Effector memory CD4-positive, alpha-beta T cell (primary cell): ENCODE measurements around the gene TUBGCP6.
A peak's percentile ranks its signal among the peaks of the same experiment; 100 is the strongest.

Source experiments
- DNase-seq, 3 donors: peaks; one replicate each; pipeline ENCODE4 v3.0.0-alpha.2; 2020
- H3K27ac ChIP-seq: 2 replicates; pipeline ENCODE4 v1.7.0; 2013; ENCODE audit warnings: mild to moderate bottlenecking, low read length, moderate library complexity; ENCODE audit not compliant: insufficient read depth, poor library complexity, severe bottlenecking
- H3K27me3 ChIP-seq: replicated peaks from 2 replicates; pipeline ENCODE4 v1.7.0; 2013; ENCODE audit warnings: mild to moderate bottlenecking, low read length; ENCODE audit not compliant: insufficient read depth, control insufficient read depth, poor library complexity, severe bottlenecking
- H3K36me3 ChIP-seq: 2 replicates; pipeline ENCODE4 v1.7.0; 2013; ENCODE audit warnings: mild to moderate bottlenecking, low read length, moderate library complexity; ENCODE audit not compliant: control insufficient read depth, insufficient read depth
- H3K4me1 ChIP-seq: 2 replicates; pipeline ENCODE4 v1.7.0; 2013; ENCODE audit warnings: low read length, mild to moderate bottlenecking; ENCODE audit not compliant: control insufficient read depth, insufficient read depth, poor library complexity, severe bottlenecking
- H3K4me3 ChIP-seq: 2 replicates; pipeline ENCODE4 v1.7.0; 2013; ENCODE audit warnings: low read length, low read depth, mild to moderate bottlenecking; ENCODE audit not compliant: insufficient read depth, poor library complexity, severe bottlenecking
- H3K9me3 ChIP-seq: 2 replicates; pipeline ENCODE4 v1.7.0; 2013; ENCODE audit warnings: mild to moderate bottlenecking, low read length, moderate library complexity; ENCODE audit not compliant: control insufficient read depth

Gene TUBGCP6

DNA sequence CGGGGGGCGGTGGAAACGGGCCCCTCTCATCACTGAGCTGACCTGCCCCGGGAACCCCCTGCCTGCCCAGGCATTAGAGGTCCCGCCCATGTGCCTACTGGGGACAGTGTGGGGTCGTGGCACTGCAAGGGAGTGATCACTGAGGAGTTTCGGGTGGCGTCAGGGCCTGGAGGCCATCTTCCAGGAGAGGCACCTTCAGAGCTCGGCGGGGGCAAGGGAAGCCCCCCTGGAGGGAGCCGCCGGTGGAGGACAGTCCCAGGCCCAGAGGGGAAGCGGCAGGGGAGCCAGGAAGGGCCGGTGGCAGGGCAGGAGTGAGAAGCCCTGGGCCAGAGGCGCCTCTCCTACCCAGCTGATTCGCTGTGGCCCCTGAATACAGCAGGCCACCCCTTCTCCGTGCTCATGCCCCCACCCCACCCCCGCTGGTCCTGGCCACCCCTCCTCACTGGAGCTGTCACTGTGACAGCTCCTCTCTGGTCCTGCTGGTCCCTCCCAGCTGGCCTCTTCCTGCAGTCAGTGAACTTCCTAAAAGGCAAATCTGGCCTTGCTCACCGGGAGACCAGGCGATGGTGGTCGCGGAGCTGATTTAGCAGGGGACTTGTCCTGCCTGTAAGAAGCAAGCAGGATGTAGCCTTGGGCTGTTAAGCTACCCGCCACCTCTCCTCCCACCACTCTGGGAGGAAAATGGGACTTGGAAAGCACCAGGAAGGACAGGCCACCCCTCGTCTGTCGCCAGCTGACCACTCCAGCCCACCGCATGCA, 27.4 kb upstream of the TUBGCP6 start:
- no peaks in the 10 kb centered on the region for H3K36me3 ChIP-seq
- H3K9me3 ChIP-seq = no peaks in the 10 kb centered on the region
- no peak for DNase-seq
- no peak overlapping the region for H3K27ac ChIP-seq
- H3K27me3 ChIP-seq = no peaks in the 10 kb centered on the region
- H3K4me3 ChIP-seq = no peak overlapping the region
- peaks cover 37% of the 10 kb centered on the region for H3K4me1 ChIP-seq

DNA sequence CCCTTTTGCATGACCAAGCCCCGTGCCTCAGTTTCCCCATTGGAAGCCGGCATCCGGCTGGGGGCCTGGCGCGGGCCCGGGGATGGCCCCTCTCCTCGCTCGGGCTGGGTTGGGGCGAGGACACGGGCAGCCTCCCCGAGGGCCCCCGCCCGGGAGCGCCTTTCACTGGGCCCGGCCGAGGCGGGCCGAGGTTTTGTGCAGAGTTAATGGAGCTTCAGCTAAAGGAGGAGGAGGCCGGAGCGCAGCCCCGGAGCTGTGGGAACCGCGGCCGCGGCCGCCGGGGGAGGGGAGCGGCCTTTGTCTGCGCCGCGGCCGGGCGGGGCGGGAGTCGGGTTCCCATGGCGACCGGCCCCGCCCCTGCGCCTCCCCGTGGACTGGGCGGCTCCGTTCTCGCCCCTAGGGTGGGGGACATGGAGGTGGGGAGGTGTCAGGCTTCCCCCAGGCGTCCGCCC, 26.7 kb upstream of the TUBGCP6 start:
- Histone ChIP-seq H3K4me3 (peak overlapping the region; percentile 64), H3K4me1 (peaks cover 37% of the 10 kb centered on the region), H3K9me3 (no peaks in the 10 kb centered on the region), H3K36me3 (no peaks in the 10 kb centered on the region), H3K27ac (no peak overlapping the region), H3K27me3 (no peaks in the 10 kb centered on the region)
- peak; percentile 25 to 55 (median 29) for DNase-seq

DNA sequence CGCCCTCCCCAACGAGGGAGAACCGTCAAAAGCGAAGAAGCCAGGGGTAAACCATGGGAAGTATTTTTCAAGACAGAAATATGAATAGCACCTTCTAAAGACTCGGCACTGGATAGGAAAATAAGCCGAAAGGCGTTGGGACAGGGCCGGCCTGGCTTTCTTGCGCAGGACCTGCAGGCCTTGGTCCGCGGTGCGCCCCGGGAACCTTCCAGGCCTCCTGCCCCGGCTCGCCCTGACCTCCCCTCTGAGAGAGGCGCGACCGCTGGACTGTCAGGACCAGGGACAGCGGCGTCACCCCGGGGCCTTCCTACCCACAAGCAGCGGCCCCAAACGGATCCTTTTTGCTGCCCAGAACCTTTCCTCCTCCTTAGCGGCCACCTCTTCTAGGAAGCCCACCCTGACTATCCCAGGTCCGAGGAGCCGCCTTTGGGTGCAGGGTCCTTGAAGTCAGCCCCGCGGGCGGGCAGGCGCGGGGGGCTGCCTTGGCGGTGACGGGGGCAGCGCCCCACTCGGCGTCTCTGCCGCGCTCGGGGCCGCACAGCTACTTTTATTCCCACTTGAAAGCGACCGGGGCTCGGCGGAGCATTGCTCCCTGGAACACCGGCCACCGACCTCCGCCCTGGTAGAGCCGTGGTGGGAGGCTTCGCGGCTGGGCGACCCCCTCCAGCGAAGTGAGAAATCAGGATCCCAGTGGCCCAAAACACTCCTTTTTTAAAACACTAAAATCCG, 26.0 kb upstream of the TUBGCP6 start:
- Histone ChIP-seq H3K36me3 (no peaks in the 10 kb centered on the region), H3K4me3 (peak overlapping the region; percentile 64), H3K9me3 (no peaks in the 10 kb centered on the region), H3K27me3 (no peaks in the 10 kb centered on the region), H3K4me1 (peaks cover 37% of the 10 kb centered on the region), H3K27ac (peak overlapping the region; percentile 27)
- peak; percentile 32 to 64 (median 53) for DNase-seq

DNA sequence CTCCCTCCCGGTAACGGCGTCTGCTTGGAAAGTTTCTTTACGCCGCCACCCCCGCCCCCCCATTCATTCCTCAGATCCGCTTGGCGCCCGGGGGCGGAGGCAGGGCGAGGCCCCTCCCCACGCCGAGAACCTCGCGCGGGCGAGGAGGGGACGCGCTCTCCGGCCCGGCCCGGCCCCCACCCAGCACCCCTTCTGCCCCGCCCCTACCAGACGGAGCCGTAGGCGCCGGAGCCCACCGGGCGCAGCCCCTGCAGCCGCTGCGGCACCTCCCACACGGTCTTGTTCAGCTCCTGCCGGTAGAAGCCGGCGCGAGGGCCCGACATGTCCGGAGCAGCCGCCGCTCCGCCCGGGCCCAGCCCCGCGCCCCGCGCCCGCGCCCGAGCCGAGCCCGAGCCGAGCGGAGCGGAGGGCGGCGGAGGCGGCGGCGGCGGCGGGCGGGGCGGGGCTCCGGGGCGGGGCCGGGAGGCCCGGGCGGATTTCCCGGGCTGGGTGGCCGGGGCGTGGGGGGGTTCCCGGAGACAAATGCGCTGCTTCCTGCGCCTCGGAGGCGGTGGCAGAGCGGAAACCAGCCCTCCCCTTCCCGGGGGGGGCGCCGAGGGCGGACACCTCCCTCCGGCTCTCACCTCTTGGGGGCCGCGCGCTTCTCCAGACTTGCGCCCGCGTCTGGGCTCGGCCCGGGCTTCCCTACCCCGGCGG, 25.3 kb upstream of the TUBGCP6 start, which contains the start of gene MAPK11:
Gene MAPK11 (minus strand): TSS at position 411 of the 696 bp plus-strand sequence. CDS start 88 bp downstream, at position 323.
- H3K4me1 ChIP-seq = peaks cover 37% of the 10 kb centered on the region
- H3K27ac ChIP-seq = peak within 1 kb of the TSS; percentile 27
- H3K9me3 ChIP-seq = no peaks in the 10 kb centered on the region
- no peaks in the 10 kb centered on the region for H3K27me3 ChIP-seq
- H3K36me3 ChIP-seq = no peaks in the 10 kb centered on the region
- peak; percentile 60 to 68 (median 62) for DNase-seq
- peak within 1 kb of the TSS; percentile 64 for H3K4me3 ChIP-seq

DNA sequence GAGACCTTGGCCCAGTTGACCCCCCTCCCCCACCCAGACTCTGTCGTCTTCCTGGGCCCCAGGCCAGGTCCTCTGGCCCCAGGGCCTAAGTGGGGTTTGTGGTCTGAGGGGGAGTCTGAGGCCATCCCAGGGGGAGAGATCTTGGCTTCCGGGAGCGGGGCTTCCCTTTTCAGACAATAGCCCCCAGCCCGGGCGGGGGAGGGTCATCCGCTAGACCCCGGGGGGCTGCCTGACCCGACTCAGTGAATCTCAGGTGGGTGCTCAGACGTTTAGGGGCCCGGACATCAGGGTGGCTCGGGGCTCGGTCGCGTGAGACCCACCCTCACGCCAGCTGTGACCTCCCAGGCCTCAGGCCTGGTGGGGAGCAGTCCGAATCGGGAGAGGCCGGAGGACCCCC, 24.7 kb upstream of the TUBGCP6 start:
- no peak for DNase-seq
- Histone ChIP-seq H3K4me3 (peak overlapping the region; percentile 45), H3K27me3 (no peaks in the 10 kb centered on the region), H3K36me3 (no peaks in the 10 kb centered on the region), H3K9me3 (no peaks in the 10 kb centered on the region), H3K4me1 (peaks cover 37% of the 10 kb centered on the region), H3K27ac (no peak overlapping the region)

DNA sequence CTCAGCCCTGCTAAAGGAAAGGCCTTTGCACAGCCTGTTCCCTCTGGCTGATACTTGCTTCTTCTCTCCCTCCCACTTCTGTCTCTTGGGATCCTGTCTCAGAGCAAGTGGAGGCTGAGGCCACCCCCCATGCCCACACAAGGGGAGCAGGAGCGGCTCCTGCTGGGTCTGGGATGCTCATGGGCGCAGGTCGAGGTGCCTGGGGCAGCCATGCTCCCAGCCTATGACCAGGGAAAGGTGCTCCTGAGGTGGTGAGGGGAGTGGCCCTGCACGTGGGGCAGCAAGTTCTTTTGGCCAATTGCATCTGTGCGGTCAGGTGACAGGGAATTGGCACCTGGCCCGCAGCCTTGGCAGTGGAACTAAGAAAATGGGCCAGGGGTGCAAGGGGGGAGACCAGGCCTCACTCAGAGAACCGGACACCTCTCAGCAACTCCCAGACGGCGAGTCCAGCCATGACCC, 23.9 kb upstream of the TUBGCP6 start:
- Histone ChIP-seq H3K4me1 (peaks cover 35% of the 10 kb centered on the region), H3K27ac (no peak overlapping the region), H3K9me3 (no peaks in the 10 kb centered on the region), H3K27me3 (no peaks in the 10 kb centered on the region), H3K4me3 (no peak overlapping the region), H3K36me3 (no peaks in the 10 kb centered on the region)
- DNase-seq = no peak

DNA sequence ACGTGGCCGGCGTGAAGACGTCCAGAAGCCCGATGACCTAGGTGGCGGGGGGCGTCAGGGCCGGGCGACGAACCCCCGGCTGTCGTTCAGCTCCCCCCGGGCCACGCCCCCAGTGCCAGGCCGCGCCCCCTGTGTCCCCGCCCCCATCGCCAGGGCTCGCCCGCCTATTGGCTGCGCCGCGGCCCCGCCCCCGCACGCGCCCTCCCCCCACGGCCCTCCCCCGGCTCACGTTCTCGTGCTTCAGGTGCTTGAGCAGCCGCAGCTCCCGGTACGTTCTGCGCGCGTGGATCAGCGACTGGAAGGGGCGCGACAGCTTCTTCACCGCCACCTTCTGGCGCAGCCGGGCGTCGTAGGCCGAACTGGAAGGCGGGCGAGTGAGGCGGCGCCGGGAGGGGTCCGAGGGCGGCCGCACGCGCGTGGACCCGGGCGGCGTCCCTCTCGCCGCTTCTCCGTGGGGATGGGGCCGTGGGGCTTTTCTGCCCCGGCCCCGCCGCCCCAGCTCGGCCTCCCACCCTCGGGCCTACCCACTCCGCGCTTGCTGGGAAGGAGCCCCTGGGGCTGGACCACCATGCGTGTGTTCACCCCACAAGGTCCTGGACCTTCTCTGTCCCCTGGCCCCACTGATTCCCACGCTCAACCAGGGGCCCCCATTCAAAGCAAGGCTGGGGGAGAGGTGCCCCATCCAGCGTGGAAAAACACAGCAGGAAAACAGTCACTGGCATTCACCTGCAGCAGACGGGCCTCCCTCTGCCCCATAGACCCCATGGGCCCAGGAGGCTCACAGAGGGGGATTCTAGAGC, 23.0 kb upstream of the TUBGCP6 start:
- Histone ChIP-seq H3K36me3 (no peaks in the 10 kb centered on the region), H3K4me3 (no peak overlapping the region), H3K4me1 (peaks cover 35% of the 10 kb centered on the region), H3K27me3 (peaks cover 9% of the 10 kb centered on the region), H3K9me3 (no peaks in the 10 kb centered on the region), H3K27ac (no peak overlapping the region)
- peak; percentile 19 to 51 (median 42) for DNase-seq

DNA sequence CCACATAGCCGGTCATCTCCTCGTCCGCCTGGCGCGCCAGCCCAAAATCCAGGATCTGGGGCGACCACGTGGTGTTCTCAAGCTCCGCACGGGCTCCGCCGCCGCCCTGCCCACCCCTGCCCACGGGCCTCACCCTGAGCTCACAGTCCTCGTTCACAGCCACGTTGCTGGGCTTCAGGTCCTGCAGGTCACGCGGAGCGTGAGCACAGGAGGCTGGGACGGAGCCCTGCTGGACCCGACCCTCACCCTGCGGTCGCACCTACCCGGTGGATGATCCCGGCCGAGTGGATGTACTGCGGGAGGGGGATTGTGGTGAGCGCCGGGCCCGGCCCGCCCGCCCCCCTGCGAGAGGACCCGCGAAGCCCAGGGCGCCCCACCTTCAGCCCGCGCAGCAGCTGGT, 22.2 kb upstream of the TUBGCP6 start:
- peaks cover 33% of the 10 kb centered on the region for H3K4me1 ChIP-seq
- peaks cover 17% of the 10 kb centered on the region for H3K27me3 ChIP-seq
- no peaks in the 10 kb centered on the region for H3K9me3 ChIP-seq
- H3K4me3 ChIP-seq = no peak overlapping the region
- no peaks in the 10 kb centered on the region for H3K36me3 ChIP-seq
- no peak overlapping the region for H3K27ac ChIP-seq
- no peak for DNase-seq

DNA sequence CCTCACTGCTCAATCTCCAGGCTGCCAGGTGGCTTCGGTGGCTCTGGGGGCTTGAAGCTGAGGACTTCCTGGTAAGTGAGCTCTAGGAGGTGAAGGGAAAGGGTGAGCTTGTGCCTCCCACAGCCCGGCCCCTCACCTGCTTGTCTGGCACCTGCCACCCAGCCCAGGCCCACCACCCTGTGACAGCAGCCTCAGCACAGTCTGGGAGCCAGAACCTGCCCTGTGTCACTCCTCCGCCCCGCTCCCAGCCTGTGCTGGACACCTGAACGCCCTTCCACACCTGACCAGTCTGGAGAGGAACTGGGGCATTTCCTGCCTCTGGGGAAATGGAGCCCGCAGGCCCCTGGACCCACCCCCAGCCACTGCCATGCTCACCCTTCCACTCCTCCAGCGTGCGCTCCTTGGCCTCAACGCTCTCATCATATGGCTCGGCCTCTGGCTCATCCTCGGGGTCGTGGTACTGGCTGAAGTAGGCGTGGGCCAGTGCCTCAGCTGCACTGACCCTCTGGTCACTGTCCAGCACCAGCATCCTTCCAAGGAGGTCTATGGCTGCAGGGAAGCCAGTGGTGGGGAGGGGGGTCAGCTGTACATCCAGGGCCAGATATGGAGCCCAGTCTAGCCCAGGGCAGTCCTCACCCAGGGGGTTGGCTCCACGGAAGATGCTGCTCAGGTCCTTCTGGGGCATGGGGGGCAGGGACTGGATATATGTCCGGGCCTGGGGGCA, 20.3 kb upstream of the TUBGCP6 start:
- Histone ChIP-seq H3K27me3 (peaks cover 17% of the 10 kb centered on the region), H3K9me3 (no peaks in the 10 kb centered on the region), H3K4me3 (no peak overlapping the region), H3K27ac (no peak overlapping the region), H3K4me1 (peaks cover 16% of the 10 kb centered on the region), H3K36me3 (no peaks in the 10 kb centered on the region)
- no peak for DNase-seq
